Skin of body (tissue), 2 donors: Measurements from ENCODE around the gene NAPB. TPM values are rescaled to one million over a fixed set of nuclear protein-coding genes. Genes with fewer than 3 reads are reported as not detected.

Source experiments
- DNase-seq: peaks from one replicate; lab custom pipeline; 2025; lab: John Stamatoyannopoulos, UW
- total RNA-seq: library from RNA; depleted of rRNA; stranded (reverse); fragments of >200 nt; gene quantifications from one replicate; pipeline ENCODE4 v1.2.3, GENCODE V29; 2014

Gene NAPB
- total RNA-seq, 1 donor from 2014 or later, result 18.9 TPM

DNA sequence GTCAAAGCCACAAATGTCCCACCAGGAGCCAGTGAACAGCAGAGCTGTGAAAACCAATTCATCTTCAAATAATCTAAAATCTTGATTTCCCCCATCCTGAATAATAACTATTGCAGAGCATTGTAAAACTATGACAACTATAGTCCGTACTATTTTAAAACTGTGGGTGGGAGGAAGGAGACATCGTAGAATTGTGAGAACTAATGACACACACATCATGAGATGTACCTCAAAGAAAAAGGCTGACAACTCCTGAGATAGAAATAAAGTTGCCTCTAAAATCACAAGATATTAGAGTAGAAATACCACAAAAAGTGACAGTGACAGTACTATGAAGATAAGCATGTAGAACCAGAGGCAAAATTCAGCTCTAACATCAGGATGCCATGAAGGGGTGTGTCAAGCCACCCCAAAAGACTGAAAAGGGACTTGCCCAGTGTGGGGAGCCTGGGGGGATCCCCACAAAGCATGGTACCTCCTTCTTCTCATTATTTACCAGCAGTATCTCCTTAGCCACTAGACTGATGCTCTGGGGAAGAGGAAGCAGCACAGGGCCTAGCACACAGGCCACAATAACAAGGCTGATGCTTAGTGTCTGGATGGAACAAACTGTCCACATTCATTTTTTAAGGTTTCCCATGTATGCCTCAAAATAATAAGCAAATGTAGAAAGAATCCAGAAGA is 13.4 kb downstream of the NAPB start:
- DNase-seq, result no peak

DNA sequence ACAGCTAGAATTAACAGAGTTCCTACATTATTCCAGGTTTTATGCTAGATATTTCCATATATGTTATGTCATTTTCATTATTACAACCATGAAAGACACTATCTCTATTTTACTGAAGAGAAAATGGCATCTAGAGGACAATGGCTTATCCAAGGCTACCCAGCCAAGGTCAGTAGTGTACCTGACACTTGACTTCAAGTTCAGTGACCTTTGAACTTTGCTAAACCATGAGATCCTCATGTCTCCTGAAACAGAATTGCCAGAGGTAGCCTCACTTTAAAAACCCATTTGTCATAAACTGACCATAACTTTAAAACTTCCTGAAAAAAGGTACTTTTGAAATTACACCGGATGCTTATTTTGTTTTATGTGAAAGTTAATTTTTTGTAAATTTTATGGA is 14.4 kb downstream of the NAPB start:
- no peak for DNase-seq

DNA sequence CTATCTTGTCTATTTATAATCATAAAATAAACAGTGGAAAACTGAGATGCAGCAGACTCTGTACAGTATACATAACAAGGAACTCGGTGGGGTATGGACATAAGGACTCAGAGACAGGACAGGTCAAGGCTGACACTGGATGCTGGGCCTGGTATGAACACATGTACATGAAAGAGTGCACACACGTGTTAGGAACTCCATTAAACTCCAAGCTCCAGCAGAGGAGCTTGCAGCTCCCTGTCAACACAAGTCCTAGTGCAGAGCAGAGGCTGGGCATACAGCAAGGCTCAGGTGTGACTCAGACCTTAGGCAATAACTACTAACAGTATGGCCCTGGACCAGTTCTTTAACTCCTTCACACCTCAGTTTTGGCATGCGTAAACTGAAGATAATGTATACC is 17.1 kb downstream of the NAPB start:
- DNase-seq, result no peak

DNA sequence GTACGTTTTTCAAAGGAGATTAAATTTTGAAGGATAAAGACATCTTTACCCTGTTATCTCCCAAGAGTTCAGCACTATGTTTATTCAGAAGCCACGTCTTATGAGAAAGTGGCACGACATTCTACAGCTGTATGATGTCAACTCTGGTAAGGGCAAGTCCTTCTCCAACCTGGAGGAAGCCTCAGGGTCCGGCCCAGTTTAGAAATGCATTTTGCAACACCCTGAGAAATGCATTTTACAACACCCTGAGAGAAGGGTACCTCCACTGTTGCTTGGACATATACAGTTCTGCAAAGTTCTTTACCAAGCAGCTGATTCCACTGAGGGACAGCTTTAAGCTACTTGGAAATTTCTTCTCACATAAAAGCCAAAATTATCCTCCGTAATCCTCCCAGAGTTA is 17.5 kb downstream of the NAPB start:
- DNase-seq, result no peak

DNA sequence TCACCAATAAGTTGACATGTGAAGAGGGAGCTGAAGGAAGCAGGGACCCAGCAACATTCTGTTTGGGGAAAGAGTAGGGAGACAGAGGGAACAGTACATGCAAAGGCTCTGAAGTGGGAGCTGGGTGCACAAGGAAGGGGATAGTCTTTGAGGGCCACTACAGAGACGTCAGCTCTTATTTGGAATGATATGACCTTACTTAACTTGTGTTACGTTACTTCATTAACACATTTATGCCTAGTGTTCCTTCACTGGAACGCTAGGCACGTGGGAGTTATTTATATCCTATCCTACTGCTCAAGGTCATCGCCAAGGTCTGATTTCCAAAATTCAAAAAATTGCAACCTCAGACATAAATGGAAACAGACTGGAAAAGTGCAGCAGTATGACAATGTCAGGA is 20.2 kb downstream of the NAPB start:
- DNase-seq, result no peak

DNA sequence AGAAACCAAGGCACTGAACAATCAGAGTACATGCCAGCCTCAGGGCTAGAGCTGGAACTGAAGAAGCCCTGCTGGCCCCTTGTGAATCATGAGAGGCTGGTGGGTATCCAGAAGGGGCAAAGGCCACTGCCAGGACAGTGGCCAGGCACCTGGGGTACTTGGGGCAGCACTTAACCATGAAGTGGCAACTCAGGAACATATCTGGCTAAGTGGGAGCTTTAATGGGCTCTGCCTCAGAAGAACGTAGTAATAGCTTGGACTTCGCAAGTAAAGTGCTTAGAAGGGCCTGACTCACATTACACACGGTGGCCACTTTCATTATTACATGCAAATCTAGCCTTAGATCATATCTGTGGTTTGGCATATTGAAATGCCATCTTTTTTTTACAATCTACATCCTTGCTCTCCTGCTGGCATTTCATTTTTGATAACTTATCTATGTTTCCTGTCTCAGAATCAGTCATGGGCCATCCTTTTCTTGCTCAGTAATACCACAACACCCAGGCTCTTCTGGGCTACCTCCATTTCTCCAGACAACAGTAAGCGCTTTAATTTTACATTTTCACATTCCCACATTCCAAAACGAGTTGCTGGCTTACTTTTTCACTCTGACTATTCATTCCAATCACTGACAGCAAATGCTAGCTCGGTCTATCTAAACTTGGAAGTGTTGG is 21.6 kb downstream of the NAPB start:
- DNase-seq, result no peak

DNA sequence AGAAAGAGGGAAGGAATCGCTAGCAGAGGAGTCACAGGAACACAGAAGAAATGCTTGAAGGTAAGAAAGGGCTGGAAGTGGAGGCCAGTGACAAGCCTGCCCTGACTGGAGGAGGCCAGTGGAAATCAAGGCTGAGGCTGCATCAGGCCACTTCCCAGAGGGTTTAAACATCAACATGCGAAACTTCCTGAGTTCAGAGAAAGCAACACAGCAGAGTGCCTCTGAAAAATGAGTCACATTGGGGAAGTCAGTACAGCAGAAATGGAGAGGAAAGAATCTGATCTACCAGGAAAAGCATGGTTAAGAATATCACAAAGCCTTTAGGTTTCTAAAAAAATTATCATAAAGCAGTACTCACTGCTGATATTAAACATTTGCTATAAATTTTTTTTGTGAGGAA is 23.3 kb downstream of the NAPB start:
- no peak for DNase-seq

DNA sequence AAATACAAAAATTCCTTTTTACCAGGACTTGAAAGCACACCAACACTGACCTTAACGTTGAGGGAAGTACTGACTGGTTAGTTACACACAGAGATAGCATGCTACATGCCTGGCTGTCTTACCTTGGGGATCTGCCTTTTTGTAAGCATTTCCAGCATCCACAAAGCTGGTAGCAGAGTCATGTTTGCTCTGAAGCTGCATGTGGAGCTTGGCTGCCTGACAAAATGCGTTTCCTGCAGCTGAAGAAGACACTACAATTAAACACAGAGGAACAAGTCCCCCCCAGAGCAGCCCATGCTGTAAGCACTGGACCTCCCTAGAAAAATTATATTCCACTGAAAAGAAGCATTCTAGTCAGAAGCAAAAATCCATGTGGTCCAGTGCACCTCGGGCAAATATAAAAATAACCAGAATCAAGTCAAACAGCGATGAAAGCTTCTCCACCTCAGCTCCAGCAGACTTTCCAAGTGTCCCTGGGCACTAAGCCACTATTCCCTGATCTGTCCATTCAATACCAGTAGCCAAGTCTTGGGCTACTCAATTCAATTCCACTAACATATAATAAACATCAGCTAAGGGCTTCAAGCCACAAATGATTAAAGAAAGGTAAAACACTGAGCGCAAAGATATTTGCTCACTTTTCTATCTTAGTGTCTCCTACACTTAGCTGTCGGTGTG is 24.2 kb downstream of the NAPB start:
- DNase-seq, result no peak

DNA sequence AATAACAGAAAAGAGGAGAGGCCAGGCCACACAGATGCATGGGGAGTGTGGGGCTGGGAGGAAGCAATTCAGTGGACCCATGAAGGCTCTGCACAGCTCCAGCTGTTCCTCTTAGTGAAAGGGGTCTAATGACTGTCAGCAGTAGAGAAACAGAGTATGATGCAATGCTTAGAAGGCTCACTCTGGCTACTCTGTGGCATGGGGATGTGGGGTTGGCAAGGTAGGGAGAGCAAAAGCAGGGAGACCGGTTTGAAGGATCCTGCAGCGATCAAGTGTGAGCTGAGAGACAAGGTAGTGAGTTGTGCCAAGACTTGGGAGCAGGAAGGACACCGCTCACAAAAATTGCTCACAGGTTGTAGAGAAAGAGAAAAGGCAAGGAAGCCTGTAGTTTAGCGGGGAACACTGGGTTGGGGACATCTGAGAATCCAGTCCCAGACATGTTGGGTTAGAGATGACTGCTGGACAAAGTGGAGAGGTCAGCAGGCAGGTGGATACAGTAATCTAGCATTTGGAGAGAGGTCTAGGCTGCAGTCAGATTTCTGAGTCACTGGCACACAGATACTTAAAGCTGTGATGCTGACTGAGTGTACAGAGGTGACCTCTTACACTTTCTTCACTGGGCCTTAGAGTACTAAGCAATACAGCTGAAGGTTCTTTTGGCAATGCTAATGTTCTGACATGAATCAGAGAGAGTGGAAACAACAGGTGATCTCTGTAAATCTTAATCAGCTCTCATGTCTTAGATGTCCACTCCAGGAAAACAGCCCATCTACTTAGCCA is 27.1 kb downstream of the NAPB start:
- DNase-seq, result no peak

DNA sequence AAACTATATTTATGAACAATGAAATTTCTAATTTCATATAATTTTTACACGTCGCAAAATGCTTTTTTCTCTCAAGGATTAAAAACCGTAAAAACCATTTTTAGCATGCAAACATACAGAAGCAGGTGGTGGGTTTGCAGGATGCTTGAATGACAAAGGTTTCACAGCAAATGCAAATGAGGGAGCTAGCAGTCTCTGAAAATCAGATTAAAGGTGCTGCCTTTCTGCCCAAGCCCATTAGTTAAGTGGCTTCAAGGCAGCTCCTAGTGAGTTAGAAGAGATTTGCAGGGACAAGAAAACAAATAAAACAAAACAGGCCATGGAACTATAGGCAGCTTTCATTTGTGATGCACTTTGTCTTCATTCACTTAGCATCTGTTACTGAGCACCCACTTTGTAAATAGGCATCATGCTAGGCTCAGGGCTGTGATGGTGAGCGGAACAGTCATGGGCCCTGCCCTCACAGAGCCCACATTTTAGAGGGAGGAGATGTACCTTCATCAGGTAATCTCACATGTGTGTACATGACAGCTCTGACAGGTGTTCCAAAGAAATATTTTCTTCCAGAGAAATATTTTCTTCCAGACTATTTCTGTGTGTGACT is 29.5 kb downstream of the NAPB start:
- DNase-seq, result no peak

DNA sequence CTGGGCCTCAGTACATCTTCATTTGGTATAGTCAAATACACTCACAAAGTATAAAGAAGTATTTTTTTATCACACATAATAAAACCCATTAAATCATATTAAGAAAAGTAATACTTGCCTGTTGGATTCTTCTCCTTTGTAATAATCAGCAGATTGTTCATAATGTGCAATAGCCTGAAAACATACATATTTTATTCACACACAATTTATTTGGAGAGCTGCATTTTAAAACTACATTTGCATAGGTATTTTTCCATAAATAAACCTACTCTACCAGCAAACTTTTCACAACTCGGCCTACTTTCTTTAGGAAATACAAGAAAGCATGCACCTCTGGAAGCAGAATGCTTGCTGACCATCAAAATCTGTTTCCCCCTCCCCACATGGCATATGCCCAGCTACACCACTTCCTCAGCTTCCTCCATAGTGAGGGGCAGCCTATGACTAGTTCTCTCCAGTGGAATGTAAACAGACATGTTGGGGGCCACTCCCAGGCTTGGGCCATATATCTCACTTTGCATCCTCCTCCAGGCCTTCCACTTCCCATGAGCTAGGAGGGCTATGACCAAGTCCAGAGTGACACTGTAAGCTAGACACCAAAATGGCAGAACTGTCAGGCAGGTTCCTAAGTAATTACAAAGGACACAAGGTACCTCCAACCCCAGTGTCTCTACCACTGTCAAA is 31.1 kb downstream of the NAPB start:
- no peak for DNase-seq

DNA sequence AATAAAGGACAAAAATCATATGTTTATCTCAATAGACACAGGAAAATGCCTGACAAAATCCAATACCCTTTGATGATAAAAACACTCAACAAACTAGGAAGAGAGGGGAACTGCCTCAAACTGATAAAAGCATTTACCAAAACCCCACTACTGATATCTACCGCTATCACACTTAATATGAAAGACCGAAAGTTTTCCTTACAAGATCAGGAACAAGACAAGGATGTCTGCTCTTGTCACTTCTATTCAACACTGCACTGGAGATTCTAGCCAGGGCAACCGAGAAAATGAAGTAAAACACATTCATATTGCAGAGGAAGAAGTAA is 34.2 kb downstream of the NAPB start:
- DNase-seq, result no peak

DNA sequence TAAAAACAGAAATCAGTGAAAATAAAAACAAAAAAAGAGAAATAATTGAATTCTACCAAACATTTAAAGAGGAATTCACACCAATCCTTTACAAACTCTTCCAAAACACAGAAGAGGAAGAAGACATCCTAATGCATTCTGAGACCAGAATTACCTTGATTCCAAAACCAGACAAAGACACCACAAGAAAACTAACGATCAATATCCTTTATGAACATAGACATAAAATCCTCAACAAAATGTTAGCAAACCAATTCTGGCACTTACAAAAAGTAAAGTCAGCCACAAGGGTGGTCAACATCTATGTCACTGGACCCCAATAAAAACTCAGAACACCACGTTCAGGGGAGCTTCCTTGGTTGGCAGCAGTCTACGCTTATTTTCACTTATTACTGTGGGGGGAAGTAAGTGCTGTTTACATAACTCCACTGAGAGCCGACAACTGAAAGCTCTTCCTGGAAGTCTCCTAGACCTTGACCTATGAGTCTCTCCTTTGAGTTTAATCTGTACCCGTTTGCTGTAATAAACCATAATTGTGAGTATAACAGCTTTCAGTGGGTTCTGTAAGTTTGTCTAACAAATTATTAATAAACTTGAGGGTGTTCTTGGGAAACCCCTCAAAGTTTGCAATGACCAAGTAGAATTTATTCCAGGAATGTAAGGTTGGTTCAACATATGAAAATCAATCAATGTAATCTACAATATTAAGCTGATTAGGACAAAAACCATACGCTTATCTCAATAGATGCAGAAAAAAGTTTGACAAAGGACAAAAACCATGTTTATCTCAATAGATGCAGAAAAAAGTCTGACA is 34.8 kb downstream of the NAPB start:
- no peak for DNase-seq

DNA sequence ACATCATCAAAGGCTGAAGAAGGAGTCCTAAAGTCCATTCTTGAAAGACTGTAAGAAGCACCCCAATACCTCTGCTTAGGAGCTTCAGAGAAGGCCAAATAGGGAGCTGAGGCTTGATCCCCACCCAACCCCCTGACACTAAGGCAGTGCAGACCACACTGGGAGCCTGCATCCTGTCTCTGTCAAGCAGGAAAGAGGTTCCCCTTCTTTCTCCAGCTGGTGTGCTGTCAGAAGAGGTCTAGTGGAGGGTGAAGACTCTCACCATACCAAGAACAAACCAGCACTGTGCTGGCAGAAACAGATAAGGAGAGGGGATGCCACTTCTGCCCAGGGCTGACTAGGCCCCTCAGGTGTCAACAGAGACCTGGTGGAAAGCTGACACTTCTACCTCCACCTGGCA is 39.4 kb downstream of the NAPB start:
- no peak for DNase-seq

DNA sequence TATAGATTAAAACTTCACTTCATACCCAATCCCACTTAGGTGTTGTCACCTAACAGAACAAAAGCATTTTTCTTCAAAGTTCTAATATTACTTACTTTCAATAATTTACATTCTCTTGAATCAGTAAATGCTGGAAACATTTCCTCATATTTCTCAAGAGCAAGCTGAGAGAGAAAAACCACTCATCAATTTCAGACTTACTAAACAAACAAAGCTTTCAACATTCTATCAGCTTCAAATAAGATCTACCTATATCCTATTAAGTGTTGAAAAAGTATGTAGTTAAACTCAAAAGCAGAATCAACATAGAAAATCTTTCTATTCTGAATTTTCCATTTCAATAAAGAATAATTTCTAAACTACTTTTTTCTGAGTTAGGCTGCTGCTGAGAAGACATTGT is 41.5 kb downstream of the NAPB start:
- DNase-seq, result no peak

DNA sequence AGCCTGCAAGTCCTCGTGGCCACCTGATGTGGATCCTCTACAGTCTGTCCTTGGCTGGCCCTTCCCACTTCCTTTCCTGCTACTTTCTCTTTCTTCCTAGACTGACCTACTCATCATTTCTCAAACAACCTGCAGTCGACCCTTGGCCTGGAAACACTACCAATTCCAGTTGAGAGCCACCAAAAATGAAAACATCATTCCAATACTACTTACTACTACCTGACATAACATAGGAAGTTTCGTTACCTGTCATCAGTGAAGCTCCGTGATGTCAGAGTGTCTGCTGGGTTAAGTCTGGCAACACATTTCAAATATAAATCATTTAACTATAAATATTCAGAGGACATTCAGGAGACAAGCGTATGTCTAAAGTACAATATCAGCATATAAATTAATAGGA is 45.5 kb downstream of the NAPB start:
- DNase-seq, result no peak

DNA sequence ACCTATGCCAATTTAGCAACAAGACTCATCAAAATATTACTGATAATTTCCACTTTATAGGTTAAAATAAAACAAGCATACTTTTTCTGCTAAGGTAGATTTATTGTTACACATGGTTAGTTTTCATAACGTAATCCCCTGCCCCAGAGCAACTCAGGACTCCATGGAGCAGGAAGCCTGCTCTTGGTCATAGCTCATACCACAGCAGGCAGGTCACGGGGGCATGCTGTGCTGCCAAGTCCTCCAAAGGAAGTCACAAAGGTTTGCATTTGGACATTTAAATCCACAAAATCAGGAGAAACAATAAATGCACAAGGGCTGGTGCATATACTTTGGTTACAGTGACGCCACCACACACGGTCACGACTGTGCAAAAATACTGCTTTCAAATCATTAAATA is 46.8 kb downstream of the NAPB start:
- no peak for DNase-seq

DNA sequence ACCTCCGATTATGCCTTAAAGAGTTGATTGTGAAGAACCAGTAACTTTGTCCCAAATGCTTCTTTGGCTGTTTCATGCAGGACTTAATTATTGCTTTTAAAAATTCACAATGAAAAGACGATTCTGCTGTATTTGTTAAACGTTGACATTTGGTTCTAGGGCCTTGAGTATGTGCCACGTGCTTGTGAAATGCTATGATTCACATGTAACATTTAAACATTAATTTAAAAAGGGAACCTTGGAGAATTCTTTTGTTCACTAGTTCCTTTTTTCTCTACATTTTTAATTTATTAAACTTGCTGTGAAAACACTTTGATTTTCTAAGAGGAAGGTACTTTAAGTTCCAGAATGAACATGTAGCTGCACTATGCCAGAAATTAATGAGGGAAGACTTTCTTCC is 49.8 kb downstream of the NAPB start:
- DNase-seq, result no peak

DNA sequence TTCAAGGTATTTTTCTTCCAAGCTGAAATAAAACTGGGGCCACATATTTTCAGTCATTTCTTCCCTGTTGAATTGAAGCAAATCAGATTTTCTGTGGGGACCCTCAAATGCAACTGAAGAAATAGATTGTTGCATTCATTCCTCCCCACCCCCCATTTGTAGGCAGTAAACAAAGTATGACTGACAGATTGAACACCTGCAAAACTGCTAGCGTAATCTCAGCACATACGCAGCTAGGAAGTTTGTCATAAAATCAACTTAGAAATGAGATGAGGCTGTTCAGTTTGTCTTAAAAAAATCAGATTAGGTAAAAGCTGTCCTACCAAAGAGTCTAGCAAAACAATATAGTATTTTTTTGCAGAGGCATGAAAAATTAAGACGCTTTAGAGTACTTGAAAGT is 50.4 kb downstream of the NAPB start:
- no peak for DNase-seq

DNA sequence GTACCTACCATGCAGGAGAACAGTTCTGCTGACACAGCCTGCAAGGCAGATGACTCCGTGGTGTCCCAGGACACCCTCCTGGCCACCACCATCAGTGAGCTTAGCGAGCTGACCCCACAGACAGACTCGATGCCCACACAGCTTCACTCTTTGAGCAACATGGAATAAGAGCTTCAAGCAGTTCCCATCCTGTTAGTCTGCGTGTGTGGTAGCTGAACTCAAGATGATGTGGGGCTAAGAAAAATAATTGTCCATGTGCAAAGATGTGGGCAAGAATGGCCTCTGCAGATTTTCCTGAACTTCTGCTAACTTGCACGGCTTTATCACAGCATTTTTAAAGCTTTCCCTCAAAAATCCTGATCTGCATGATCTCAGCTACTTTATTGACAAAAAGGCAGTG is 51.0 kb downstream of the NAPB start:
- DNase-seq, result no peak
